HEK293 (cell line): ENCODE data around the gene CLEC16A.

Source experiments
- CTCF ChIA-PET: fragments of 350-600 bp; formaldehyde crosslinking; extraction: SDS; loops from one replicate; lab custom pipeline; 2021; ENCODE audit warnings: antibody characterized with exemption; lab: Yijun Ruan, JAX
- POLR2A ChIA-PET: fragments of 300-600 bp; formaldehyde crosslinking; extraction: SDS; loops from one replicate; lab custom pipeline; 2020; ENCODE audit warnings: antibody characterized with exemption, inconsistent platforms; lab: Yijun Ruan, JAX
- H3K27ac ChIP-seq: fragments of 200-500 bp; sonication (Bioruptor generic); 2 replicates; pipeline ENCODE4 v1.5.1; 2014; ENCODE audit warnings: low read depth, low read length, control low read depth, inconsistent platforms; ENCODE audit errors: extremely low read depth
- H3K36me3 ChIP-seq, 2 experiments: fragments of 200-500 bp in 1 of 2; sonication (Bioruptor generic) in 1 of 2; 1 replicate in 1 of 2; 2 replicates in 1 of 2; pipeline ENCODE4 v1.5.1; 2014 to 2017; ENCODE audit warnings: inconsistent platforms in 2 of 2, low read length in 2 of 2; ENCODE audit not compliant: control insufficient read depth in 2 of 2, insufficient read depth in 1 of 2
- H3K4me1 ChIP-seq: fragments of 200-500 bp; sonication (Bioruptor generic); 2 replicates; pipeline ENCODE4 v1.5.1; 2014; ENCODE audit warnings: mild to moderate bottlenecking, low read length, inconsistent platforms; ENCODE audit not compliant: control insufficient read depth, insufficient read depth
- H3K4me3 ChIP-seq: 2 replicates; pipeline ENCODE4 v1.5.1; 2011; ENCODE audit warnings: low read depth, mild to moderate bottlenecking, control low read depth, low read length, moderate library complexity
- H3K9me3 ChIP-seq: fragments of 200-500 bp; sonication (Bioruptor generic); 2 replicates; pipeline ENCODE4 v1.5.1; 2014; ENCODE audit warnings: low read depth, low read length, inconsistent platforms; ENCODE audit not compliant: control insufficient read depth, insufficient read depth
- KLF16 ChIP-seq: fragments of 450-650 bp; formaldehyde crosslinking; IDR thresholded peaks from 2 replicates; pipeline ENCODE4 v1.5.1; 2017; ENCODE audit warnings: missing biosample characterization, missing genetic modification characterization
- MYNN ChIP-seq: fragments of 450-650 bp; formaldehyde crosslinking; IDR thresholded peaks from 2 replicates; pipeline ENCODE4 v1.5.1; 2016; ENCODE audit warnings: missing biosample characterization, missing genetic modification characterization, borderline replicate concordance
- MZF1 ChIP-seq: fragments of 450-650 bp; formaldehyde crosslinking; IDR thresholded peaks from 2 replicates; pipeline ENCODE4 v1.5.1; 2017; ENCODE audit warnings: missing biosample characterization, missing genetic modification characterization, borderline replicate concordance
- OVOL3 ChIP-seq: fragments of 450-650 bp; formaldehyde crosslinking; IDR thresholded peaks from 2 replicates; pipeline ENCODE4 v1.5.1; 2016; ENCODE audit warnings: missing biosample characterization, missing genetic modification characterization
- ZEB2 ChIP-seq: fragments of 450-650 bp; formaldehyde crosslinking; IDR thresholded peaks from 2 replicates; pipeline ENCODE4 v1.5.1; 2016; ENCODE audit warnings: missing biosample characterization, missing genetic modification characterization
- ZFP41 ChIP-seq: fragments of 450-650 bp; formaldehyde crosslinking; IDR thresholded peaks from 2 replicates; pipeline ENCODE4 v1.5.1; 2016; ENCODE audit warnings: missing biosample characterization, missing genetic modification characterization, borderline replicate concordance
- ZNF202 ChIP-seq: fragments of 450-650 bp; formaldehyde crosslinking; IDR thresholded peaks from 2 replicates; pipeline ENCODE4 v1.5.1; 2016; ENCODE audit warnings: missing biosample characterization, missing genetic modification characterization, borderline replicate concordance
- ZNF239 ChIP-seq: fragments of 450-650 bp; formaldehyde crosslinking; IDR thresholded peaks from 2 replicates; pipeline ENCODE4 v1.5.1; 2016; ENCODE audit warnings: missing biosample characterization, missing genetic modification characterization
- ZNF266 ChIP-seq: fragments of 450-650 bp; formaldehyde crosslinking; IDR thresholded peaks from 2 replicates; pipeline ENCODE4 v1.5.1; 2016; ENCODE audit warnings: missing biosample characterization, missing genetic modification characterization, low read depth
- ZNF274 ChIP-seq, 2 experiments: fragments of 200-500 bp in 1 of 2; fragments of 450-650 bp in 1 of 2; sonication (Bioruptor generic) in 1 of 2; formaldehyde crosslinking in 1 of 2; IDR thresholded peaks; 2 replicates each; pipeline versions ENCODE4 v1.5.1 to v1.6.1; 2014 to 2016; ENCODE audit warnings: borderline replicate concordance in 1 of 2, inconsistent platforms in 1 of 2, low read length in 1 of 2, missing biosample characterization in 1 of 2, missing genetic modification characterization in 1 of 2
- ZNF302 ChIP-seq: fragments of 450-650 bp; formaldehyde crosslinking; IDR thresholded peaks from 2 replicates; pipeline ENCODE4 v1.5.1; 2016; ENCODE audit warnings: missing biosample characterization, missing genetic modification characterization, low read depth
- ZNF404 ChIP-seq: fragments of 450-650 bp; formaldehyde crosslinking; IDR thresholded peaks from 2 replicates; pipeline ENCODE4 v1.5.1; 2017; ENCODE audit warnings: missing biosample characterization, missing genetic modification characterization
- ZNF423 ChIP-seq: fragments of 450-650 bp; formaldehyde crosslinking; IDR thresholded peaks from 2 replicates; pipeline ENCODE4 v1.5.1; 2016; ENCODE audit warnings: missing biosample characterization, missing genetic modification characterization
- ZNF530 ChIP-seq: fragments of 450-650 bp; formaldehyde crosslinking; IDR thresholded peaks from 2 replicates; pipeline ENCODE4 v1.5.1; 2016; ENCODE audit warnings: low read depth, missing biosample characterization, missing genetic modification characterization
- ZNF561 ChIP-seq: fragments of 450-650 bp; IDR thresholded peaks from 2 replicates; pipeline ENCODE4 v1.5.1; 2018; ENCODE audit warnings: missing biosample characterization, missing genetic modification characterization, borderline replicate concordance
- ZNF629 ChIP-seq: fragments of 450-650 bp; formaldehyde crosslinking; IDR thresholded peaks from 2 replicates; pipeline ENCODE4 v1.5.1; 2017; ENCODE audit warnings: missing biosample characterization, missing genetic modification characterization
- ZNF660 ChIP-seq: fragments of 450-650 bp; IDR thresholded peaks from 2 replicates; pipeline ENCODE4 v1.5.1; 2018; ENCODE audit warnings: missing biosample characterization, mild to moderate bottlenecking, missing genetic modification characterization
- ZNF670 ChIP-seq: fragments of 450-650 bp; formaldehyde crosslinking; IDR thresholded peaks from 2 replicates; pipeline ENCODE4 v1.5.1; 2016; ENCODE audit warnings: missing biosample characterization, missing genetic modification characterization, low read depth
- ZNF776 ChIP-seq: fragments of 450-650 bp; formaldehyde crosslinking; IDR thresholded peaks from 2 replicates; pipeline ENCODE4 v1.5.0; 2017; ENCODE audit warnings: missing biosample characterization, missing genetic modification characterization, borderline replicate concordance
- ZXDB ChIP-seq: fragments of 450-650 bp; formaldehyde crosslinking; IDR thresholded peaks from 2 replicates; pipeline ENCODE4 v1.5.1; 2016; ENCODE audit warnings: missing biosample characterization, missing genetic modification characterization
- TF ChIP-seq, protein P1 (sequence below): fragments of 450-650 bp; formaldehyde crosslinking; IDR thresholded peaks from 2 replicates; pipeline ENCODE4 v1.5.0; 2017; ENCODE audit warnings: missing biosample characterization, missing genetic modification characterization, borderline replicate concordance
- TF ChIP-seq, protein P2 (sequence below): fragments of 450-650 bp; formaldehyde crosslinking; IDR thresholded peaks from 2 replicates; pipeline ENCODE4 v1.5.1; 2016; ENCODE audit warnings: missing biosample characterization, missing genetic modification characterization
- TF ChIP-seq, protein P3 (sequence below): fragments of 450-650 bp; IDR thresholded peaks from 2 replicates; pipeline ENCODE4 v1.5.1; 2018; ENCODE audit warnings: missing biosample characterization, mild to moderate bottlenecking, missing genetic modification characterization
- TF ChIP-seq, protein P4 (sequence below): fragments of 450-650 bp; formaldehyde crosslinking; IDR thresholded peaks from 2 replicates; pipeline ENCODE4 v1.5.1; 2016; ENCODE audit warnings: missing biosample characterization, missing genetic modification characterization, borderline replicate concordance

CLEC16A gene

DNA sequence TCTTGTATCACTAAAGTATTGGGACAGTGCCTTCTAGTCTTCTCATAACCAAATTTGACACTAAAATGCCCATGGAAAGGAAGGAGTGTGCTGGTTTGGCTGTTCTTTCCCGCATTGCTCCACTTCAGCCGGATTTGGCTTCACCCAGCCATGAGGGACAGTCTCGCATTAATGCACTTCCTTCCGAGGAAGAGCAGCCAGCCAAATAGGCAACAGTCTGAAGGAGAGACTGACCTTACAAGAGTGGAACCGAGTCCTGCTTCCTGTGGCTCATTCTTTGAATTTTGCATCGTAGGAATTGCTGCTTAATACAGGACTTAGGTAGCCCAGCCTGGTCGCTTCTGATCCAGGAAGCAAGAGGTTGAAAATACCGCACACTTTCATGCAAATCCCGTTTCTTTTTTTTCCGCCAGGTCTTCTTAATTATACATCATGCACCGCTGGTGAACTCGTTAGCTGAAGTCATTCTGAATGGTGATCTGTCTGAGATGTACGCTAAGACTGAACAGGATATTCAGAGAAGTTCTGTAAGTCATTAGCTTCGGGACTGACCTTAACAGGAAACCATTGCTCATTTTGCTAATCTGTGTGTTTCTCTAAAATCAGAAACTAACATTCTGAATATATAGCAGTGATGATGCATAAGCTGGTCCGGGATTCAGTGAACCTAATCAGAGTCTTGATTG, 38.2 kb downstream of the CLEC16A start:
- ChIA-PET POLR2A (interaction anchor here (1.8 kb wide), 1 partner anchor 273 kb away, joined by 15 read pairs; the partner anchor contains the start of gene SOCS1), CTCF (interaction anchor here (0.6 to 1.8 kb wide), 6 partner anchors 10 to 832 kb away, joined by 3 to 6 read pairs (median 5); no protein-coding TSS in a partner anchor)
- Histone ChIP-seq H3K36me3 (peaks cover 0 to 49% of the 10 kb centered on the region in 2 experiments; a peak in 2 of 3 replicates), H3K27ac (no peak overlapping the region), H3K9me3 (no peaks in the 10 kb centered on the region), H3K4me1 (no peaks in the 10 kb centered on the region), H3K4me3 (no peak overlapping the region)
- TF ChIP-seq ZNF266 (tag by site-specific recombination) (no peak), ZNF660 (tag by site-specific recombination) (no peak), ZNF302 (tag by site-specific recombination) (no peak), ZNF670 (no peak), ZNF274 (IDR thresholded peaks at IDR 0.05; ENCODE audit: low read length) (no peak), ZNF274 (tag by site-specific recombination; IDR thresholded peaks at IDR 0.05; ENCODE audit: borderline replicate concordance) (no peak), ZFP41 (tag by site-specific recombination) (no peak), ZNF202 (tag by site-specific recombination) (no peak), ZEB2 (tag by site-specific recombination) (no peak), ZNF423 (tag by site-specific recombination) (no peak)
- TF ChIP-seq, protein P1, sequence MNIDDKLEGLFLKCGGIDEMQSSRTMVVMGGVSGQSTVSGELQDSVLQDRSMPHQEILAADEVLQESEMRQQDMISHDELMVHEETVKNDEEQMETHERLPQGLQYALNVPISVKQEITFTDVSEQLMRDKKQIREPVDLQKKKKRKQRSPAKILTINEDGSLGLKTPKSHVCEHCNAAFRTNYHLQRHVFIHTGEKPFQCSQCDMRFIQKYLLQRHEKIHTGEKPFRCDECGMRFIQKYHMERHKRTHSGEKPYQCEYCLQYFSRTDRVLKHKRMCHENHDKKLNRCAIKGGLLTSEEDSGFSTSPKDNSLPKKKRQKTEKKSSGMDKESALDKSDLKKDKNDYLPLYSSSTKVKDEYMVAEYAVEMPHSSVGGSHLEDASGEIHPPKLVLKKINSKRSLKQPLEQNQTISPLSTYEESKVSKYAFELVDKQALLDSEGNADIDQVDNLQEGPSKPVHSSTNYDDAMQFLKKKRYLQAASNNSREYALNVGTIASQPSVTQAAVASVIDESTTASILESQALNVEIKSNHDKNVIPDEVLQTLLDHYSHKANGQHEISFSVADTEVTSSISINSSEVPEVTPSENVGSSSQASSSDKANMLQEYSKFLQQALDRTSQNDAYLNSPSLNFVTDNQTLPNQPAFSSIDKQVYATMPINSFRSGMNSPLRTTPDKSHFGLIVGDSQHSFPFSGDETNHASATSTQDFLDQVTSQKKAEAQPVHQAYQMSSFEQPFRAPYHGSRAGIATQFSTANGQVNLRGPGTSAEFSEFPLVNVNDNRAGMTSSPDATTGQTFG (tag by site-specific recombination), result no peak
- TF ChIP-seq, protein P2, sequence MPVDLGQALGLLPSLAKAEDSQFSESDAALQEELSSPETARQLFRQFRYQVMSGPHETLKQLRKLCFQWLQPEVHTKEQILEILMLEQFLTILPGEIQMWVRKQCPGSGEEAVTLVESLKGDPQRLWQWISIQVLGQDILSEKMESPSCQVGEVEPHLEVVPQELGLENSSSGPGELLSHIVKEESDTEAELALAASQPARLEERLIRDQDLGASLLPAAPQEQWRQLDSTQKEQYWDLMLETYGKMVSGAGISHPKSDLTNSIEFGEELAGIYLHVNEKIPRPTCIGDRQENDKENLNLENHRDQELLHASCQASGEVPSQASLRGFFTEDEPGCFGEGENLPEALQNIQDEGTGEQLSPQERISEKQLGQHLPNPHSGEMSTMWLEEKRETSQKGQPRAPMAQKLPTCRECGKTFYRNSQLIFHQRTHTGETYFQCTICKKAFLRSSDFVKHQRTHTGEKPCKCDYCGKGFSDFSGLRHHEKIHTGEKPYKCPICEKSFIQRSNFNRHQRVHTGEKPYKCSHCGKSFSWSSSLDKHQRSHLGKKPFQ (tag by site-specific recombination), result no peak
- TF ChIP-seq, all 188 proteins: peak for 0

DNA sequence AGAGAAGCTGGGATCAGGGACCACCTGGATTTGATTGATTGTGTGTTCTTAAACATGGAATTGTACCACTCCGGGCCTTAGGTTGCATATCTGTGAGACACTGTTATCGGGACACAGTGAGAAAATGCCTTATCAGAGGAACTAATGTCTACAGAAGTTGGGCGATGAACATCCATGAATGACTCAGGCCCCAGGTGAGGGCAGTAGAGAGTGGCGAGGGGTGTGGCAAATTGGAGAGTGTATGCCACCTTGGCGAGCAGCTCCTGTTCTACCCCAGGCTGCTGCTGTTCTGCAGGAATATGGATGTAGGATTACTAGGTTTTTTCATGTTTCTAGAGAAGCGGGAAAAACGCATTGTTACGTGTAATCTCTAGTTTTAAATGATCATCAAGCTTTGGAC, 38.8 kb downstream of the CLEC16A start:
- H3K36me3 ChIP-seq, result peaks cover 0 to 45% of the 10 kb centered on the region in 2 experiments; a peak in 2 of 3 replicates
- CTCF ChIA-PET, result interaction anchor here (0.5 to 1.8 kb wide), 11 partner anchors 10 to 831 kb away, joined by 3 to 8 read pairs (median 4); no protein-coding TSS in a partner anchor
- no peak for TF ChIP-seq ZXDB (tag by site-specific recombination)
- no peak for TF ChIP-seq ZNF530 (tag by site-specific recombination)
- TF ChIP-seq, protein P3, sequence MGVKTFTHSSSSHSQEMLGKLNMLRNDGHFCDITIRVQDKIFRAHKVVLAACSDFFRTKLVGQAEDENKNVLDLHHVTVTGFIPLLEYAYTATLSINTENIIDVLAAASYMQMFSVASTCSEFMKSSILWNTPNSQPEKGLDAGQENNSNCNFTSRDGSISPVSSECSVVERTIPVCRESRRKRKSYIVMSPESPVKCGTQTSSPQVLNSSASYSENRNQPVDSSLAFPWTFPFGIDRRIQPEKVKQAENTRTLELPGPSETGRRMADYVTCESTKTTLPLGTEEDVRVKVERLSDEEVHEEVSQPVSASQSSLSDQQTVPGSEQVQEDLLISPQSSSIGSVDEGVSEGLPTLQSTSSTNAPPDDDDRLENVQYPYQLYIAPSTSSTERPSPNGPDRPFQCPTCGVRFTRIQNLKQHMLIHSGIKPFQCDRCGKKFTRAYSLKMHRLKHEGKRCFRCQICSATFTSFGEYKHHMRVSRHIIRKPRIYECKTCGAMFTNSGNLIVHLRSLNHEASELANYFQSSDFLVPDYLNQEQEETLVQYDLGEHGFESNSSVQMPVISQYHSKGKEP (tag by site-specific recombination), result no peak
- TF ChIP-seq ZNF239 (tag by site-specific recombination), result no peak
- TF ChIP-seq KLF16 (tag by site-specific recombination), result no peak
- no peak for TF ChIP-seq ZNF404 (tag by site-specific recombination)
- no peak for TF ChIP-seq ZNF561
- TF ChIP-seq OVOL3 (tag by site-specific recombination), result no peak
- TF ChIP-seq, protein P4, sequence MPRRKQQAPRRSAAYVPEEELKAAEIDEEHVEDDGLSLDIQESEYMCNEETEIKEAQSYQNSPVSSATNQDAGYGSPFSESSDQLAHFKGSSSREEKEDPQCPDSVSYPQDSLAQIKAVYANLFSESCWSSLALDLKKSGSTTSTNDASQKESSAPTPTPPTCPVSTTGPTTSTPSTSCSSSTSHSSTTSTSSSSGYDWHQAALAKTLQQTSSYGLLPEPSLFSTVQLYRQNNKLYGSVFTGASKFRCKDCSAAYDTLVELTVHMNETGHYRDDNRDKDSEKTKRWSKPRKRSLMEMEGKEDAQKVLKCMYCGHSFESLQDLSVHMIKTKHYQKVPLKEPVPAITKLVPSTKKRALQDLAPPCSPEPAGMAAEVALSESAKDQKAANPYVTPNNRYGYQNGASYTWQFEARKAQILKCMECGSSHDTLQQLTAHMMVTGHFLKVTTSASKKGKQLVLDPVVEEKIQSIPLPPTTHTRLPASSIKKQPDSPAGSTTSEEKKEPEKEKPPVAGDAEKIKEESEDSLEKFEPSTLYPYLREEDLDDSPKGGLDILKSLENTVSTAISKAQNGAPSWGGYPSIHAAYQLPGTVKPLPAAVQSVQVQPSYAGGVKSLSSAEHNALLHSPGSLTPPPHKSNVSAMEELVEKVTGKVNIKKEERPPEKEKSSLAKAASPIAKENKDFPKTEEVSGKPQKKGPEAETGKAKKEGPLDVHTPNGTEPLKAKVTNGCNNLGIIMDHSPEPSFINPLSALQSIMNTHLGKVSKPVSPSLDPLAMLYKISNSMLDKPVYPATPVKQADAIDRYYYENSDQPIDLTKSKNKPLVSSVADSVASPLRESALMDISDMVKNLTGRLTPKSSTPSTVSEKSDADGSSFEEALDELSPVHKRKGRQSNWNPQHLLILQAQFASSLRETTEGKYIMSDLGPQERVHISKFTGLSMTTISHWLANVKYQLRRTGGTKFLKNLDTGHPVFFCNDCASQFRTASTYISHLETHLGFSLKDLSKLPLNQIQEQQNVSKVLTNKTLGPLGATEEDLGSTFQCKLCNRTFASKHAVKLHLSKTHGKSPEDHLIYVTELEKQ, result no peak
- TF ChIP-seq MYNN (tag by site-specific recombination), result no peak
- no peak for TF ChIP-seq ZNF629 (tag by site-specific recombination)
- TF ChIP-seq MZF1 (tag by site-specific recombination), result no peak
- TF ChIP-seq ZNF776, result no peak

More for the DNA sequence above, 38.8 kb downstream of the CLEC16A start:
- Histone ChIP-seq H3K4me3 (no peak overlapping the region), H3K4me1 (no peaks in the 10 kb centered on the region), H3K9me3 (no peaks in the 10 kb centered on the region), H3K27ac (no peak overlapping the region)
- POLR2A ChIA-PET, result interaction anchor here (1.8 kb wide), 1 partner anchor 273 kb away, joined by 15 read pairs; the partner anchor contains the start of gene SOCS1
